Activated T-cell treated with anti-CD3 and anti-CD28 coated beads, Interleukin-2, amount 50 U/mL, for 72 hours (primary cell): ENCODE data around the gene CELSR1. TPM values are rescaled to one million over a fixed set of nuclear protein-coding genes. Genes with fewer than 3 reads are reported as not detected.

Experiments
- ATAC-seq, 2 donors: fragments of 150-1000 bp; cut with Tn5 transposase; replicated peaks in 1 of 2; 2 replicates each; pipeline ENCODE4 v1.10.0; 2021; ENCODE audit warnings: moderate library complexity in 2 of 2, mild to moderate bottlenecking in 1 of 2
- DNase-seq, 2 donors: peaks; one replicate each; pipeline ENCODE4 v3.0.0; 2021 to 2022; ENCODE audit warnings: mixed read lengths in 1 of 2
- H3K27ac Mint-ChIP-seq: one replicate; pipeline ENCODE4 v1.8.0; 2022; ENCODE audit warnings: mild to moderate bottlenecking, moderate library complexity, mixed read lengths
- H3K27me3 Mint-ChIP-seq: one replicate; pipeline ENCODE4 v1.8.0; 2022; ENCODE audit warnings: low read depth, mixed read lengths
- H3K36me3 Mint-ChIP-seq, 2 donors: one replicate each; pipeline ENCODE4 v1.8.0; 2022; ENCODE audit warnings: mixed read lengths in 2 of 2, mild to moderate bottlenecking in 1 of 2; ENCODE audit not compliant: insufficient read depth in 2 of 2
- H3K4me1 Mint-ChIP-seq: one replicate; pipeline ENCODE4 v1.8.0; 2022; ENCODE audit warnings: low read depth, mixed read lengths
- H3K4me3 Mint-ChIP-seq, 2 donors: one replicate each; pipeline ENCODE4 v1.8.0; 2022; ENCODE audit warnings: mild to moderate bottlenecking in 2 of 2, mixed read lengths in 2 of 2, moderate library complexity in 2 of 2
- H3K9me3 Mint-ChIP-seq, 2 donors: one replicate each; pipeline ENCODE4 v1.8.0; 2022; ENCODE audit warnings: mixed read lengths in 2 of 2
- total RNA-seq, 2 donors: library from RNA; stranded (reverse); gene quantifications; one replicate each; pipeline ENCODE4 v1.2.3, GENCODE V29; 2022

Gene CELSR1
- total RNA-seq, 2 donors from 2014 or later, result 0.83 to 1.3 TPM

DNA sequence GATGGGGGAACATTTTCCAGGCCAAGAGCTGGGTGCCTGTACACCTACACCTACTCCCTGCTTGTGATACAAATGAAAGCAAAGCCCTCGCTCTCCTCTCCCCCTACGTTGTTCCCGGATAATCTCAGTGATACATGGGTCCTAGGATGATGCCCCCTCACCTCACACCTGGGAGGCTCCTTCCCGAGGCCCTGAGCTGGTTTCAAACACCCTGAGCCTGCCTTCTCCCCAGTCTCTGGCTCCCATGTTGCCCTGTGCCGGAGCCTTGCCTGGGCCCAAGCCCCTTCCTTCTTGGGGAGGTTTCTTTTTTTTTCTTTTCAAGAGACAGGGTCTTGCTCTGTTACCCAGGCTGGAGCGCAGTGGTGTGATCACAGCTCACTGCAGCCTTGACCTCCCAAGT lies 178.7 kb downstream of the CELSR1 start:
- no peak for ATAC-seq
- no peak for DNase-seq
- Mint-ChIP-seq H3K36me3 (peaks cover 0 to 1% of the 10 kb centered on the region in 2 donors), H3K27ac (no peak overlapping the region), H3K27me3 (no peaks in the 10 kb centered on the region), H3K9me3 (no peaks in the 10 kb centered on the region), H3K4me3 (no peak overlapping the region), H3K4me1 (no peaks in the 10 kb centered on the region)

DNA sequence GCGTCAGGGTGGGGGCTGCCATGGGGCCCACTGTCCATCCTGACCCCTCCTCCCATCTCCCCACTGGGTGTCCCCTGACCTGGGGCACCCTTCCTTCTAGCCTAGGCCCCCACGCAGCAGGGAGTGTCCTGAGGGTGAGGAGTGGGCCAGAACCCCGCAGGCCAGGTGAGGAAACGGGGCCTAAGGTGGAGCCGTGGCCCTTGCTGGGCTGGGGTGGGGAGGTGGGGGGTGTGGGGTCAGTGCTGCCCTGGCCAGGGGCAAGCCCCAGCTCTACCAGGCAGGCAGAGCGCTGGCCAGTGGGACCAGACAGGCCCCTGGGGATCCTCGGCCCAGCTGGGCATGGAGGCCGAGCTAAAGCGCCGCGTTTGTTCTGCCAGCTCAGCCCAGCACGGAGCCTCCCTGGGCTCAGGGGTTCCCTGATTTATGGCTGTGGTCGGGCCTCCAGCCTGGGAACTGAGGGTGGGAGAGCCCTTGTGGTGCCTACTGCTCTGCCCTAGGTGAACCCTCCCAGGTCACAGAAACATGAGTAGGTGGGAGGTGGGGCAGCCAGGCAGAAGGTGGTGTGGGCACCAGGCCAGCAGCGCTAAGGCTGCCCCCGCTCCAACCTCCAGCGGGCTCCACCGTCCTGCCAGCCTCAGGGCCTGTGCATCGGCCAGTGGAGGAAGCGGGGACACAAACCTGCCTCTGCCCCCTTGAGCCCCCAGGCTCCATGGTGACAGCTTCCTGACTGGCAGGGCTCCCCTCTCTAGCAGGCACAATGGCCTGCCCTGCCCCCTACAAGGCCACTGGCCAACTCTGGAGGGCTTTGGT lies 179.5 kb downstream of the CELSR1 start:
- DNase-seq, result no peak
- H3K4me3 Mint-ChIP-seq, result no peak overlapping the region
- no peak for ATAC-seq
- H3K36me3 Mint-ChIP-seq, result peaks cover 0 to 1% of the 10 kb centered on the region in 2 donors
- H3K27me3 Mint-ChIP-seq, result no peaks in the 10 kb centered on the region
- peaks cover under 1% of the 10 kb centered on the region for H3K4me1 Mint-ChIP-seq
- H3K27ac Mint-ChIP-seq, result no peak overlapping the region
- no peaks in the 10 kb centered on the region for H3K9me3 Mint-ChIP-seq

DNA sequence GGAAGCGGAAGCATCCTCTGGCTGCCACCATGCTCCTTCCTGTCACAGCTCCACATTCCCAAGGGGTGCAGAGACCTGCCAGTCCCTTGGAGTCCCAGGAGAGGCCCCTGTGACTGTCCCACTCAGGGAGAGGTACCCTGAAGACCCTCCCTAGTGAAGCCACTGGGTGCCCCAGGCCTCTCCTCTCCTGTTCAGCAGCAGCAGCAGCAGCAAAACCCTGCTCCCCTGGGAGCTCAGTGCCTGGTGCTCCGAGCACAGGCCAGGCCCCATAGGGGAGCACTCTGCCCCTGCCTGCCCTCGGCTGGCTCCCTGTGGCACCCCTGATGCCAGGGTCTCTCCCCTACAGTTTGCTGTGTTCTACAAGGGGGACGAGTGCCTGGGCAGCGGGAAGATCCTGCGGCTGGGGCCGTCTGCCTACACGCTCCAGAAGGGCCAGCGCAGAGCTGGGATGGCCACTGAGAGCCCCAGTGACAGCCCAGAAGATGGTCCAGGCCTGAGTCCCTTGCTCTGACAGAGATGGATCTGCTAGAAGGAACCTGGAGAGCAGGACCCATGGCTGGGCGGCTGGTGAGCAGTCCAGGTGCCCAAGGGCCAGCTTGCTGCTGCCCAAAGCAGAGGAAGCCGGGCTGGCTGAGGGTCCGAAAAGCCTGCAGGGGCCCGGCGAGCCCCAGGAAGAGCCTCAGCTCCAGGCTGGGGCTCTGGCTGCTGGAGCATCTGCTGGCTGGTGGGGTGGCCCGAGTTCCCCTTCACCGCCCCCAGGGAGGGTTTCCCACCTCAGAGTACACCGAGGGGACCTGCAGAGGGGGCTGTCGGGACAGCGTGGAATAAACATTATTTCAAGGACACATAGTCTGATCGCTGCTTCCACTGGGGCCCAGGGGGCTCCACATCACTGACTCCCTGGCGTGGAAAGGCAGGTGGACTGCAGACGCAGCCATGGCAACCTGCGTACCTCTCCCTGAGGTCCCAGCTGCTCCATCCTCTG lies 180.6 kb downstream of the CELSR1 start:
- no peak for ATAC-seq
- H3K27me3 Mint-ChIP-seq, result no peaks in the 10 kb centered on the region
- no peak overlapping the region for H3K4me3 Mint-ChIP-seq
- H3K9me3 Mint-ChIP-seq, result no peaks in the 10 kb centered on the region
- H3K36me3 Mint-ChIP-seq, result peaks cover 0 to 1% of the 10 kb centered on the region in 2 donors
- H3K27ac Mint-ChIP-seq, result no peak overlapping the region
- DNase-seq, result no peak
- peaks cover 5% of the 10 kb centered on the region for H3K4me1 Mint-ChIP-seq

DNA sequence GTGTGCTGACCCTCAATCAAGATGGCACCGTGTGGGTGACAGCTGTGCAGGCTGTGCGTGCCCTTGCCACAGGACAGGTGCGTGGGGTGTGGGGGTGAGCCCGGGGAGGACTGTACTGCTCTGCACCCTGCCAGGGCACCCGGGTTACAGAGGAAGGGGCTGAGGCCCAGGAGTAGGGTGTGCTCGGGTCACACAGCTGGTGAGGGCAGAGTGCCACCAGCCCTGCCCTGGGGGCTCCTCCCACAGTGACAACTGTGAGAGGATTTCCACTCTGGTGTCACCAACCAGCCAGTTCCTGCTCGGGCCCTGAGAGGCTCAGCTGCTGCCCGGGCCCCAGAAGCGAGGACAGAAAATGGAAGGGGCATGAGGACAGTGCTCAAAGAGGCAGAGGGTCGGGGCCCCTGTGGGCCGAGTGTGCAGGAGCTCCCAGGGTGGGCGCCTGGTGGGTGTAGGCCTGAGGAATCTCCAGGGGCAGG lies 181.4 kb downstream of the CELSR1 start:
- H3K27me3 Mint-ChIP-seq, result no peaks in the 10 kb centered on the region
- H3K9me3 Mint-ChIP-seq, result no peaks in the 10 kb centered on the region
- ATAC-seq (peak in 1 of 2 donors; percentile 13), DNase-seq (no peak)
- H3K4me3 Mint-ChIP-seq, result no peak overlapping the region
- H3K27ac Mint-ChIP-seq, result no peak overlapping the region
- H3K4me1 Mint-ChIP-seq, result peaks cover 5% of the 10 kb centered on the region
- H3K36me3 Mint-ChIP-seq, result peaks cover under 1 to 2% of the 10 kb centered on the region in 2 donors

DNA sequence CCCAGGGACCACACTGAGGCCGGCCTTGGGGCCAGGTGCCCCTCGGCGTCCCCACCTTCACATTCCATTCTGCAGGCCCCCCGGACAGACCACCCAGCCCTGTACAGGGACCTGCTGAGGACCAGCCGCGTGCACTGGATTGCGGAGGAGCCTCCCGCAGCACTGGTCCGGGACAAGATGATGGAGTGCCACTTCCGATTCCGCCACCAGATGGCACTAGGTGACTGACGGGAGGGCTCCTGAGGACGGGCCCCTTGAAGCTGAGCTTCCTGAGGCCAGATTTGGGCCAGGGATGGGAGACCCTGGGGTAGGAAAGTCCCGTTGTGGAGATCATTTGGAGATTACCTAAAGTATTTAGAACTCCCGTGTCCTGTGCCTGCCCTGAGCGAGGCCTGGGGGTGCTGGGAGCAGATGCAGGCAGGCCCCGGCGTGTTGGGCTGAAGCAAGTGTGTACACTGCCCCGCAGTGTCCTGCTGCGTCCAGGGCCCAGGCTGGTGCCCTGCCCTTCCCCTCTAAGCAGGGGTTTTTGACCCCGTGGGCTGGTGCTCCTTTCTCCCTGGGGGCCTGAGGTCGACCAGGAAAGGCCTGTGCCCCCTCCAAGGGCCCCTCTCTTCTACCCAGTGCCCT lies 181.9 kb downstream of the CELSR1 start:
- DNase-seq (peak; percentile 62 to 67), ATAC-seq (peak; percentile 49 to 57)
- no peak overlapping the region for H3K4me3 Mint-ChIP-seq
- H3K27ac Mint-ChIP-seq, result no peak overlapping the region
- no peaks in the 10 kb centered on the region for H3K9me3 Mint-ChIP-seq
- peaks cover 3 to 5% of the 10 kb centered on the region in 2 donors for H3K36me3 Mint-ChIP-seq
- no peaks in the 10 kb centered on the region for H3K27me3 Mint-ChIP-seq
- peaks cover 5% of the 10 kb centered on the region for H3K4me1 Mint-ChIP-seq

DNA sequence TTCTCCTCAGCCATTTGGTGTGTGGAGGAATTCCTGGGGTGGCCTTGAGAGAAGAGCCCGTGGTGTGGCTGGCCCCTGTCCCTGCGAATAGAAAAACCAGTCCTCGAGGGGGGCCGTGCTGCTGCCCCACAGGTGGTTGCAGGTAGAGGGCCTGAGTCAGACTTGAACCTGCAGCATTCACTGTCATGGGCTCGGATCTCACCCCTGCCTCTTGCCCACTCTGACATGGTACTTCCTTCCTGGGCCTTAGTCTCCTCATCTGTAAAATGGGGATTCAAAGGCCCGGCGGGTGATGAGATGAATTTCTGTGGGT lies 182.5 kb downstream of the CELSR1 start:
- H3K27ac Mint-ChIP-seq, result no peak overlapping the region
- H3K4me1 Mint-ChIP-seq, result peaks cover 5% of the 10 kb centered on the region
- no peaks in the 10 kb centered on the region for H3K9me3 Mint-ChIP-seq
- DNase-seq (no peak), ATAC-seq (no peak)
- no peaks in the 10 kb centered on the region for H3K27me3 Mint-ChIP-seq
- no peak overlapping the region for H3K4me3 Mint-ChIP-seq
- peaks cover 3 to 7% of the 10 kb centered on the region in 2 donors for H3K36me3 Mint-ChIP-seq

DNA sequence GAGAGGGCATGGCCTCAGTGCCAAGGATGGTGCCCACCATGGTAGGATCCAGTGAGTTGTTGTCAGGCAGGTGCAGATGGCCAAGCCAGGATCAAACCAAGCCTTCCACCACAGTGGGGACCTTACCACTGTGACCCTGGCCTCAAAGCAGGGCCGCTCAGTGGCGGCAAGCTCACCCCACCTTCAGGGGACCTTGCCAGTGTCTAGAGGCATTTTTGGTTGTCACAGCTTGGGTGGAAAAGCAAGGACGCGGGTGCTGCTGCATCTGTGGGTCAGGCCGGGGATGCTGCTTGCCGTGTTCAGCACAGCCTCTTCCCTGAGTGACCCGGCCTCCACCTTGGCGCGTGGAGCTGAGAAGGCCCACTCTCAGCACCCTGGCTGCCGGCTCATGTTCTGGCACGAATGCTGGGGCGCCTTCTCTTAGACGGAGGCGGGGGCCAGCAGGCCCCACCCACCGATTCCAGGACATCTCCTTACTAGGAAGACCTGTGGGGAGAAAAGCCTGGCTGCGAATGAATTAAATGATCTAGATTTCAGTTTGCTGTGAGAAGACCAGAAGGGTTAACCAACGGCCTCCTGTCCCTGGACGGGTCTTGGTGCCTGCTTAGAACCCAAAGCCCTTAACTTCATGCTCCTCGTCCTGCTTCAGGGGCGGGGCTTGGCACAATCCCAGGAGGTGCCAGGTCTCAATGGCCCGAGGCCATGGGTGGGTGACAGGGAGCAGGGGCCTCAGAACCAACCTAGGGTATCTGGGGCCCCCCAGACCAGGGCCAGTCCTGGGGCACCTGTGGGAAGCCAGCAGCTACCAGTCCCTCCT lies 183.0 kb downstream of the CELSR1 start:
- Mint-ChIP-seq H3K9me3 (no peaks in the 10 kb centered on the region), H3K4me1 (peaks cover 5% of the 10 kb centered on the region), H3K27ac (no peak overlapping the region), H3K27me3 (no peaks in the 10 kb centered on the region), H3K36me3 (peaks cover 4 to 9% of the 10 kb centered on the region in 2 donors), H3K4me3 (no peak overlapping the region)
- no peak for DNase-seq
- no peak for ATAC-seq

DNA sequence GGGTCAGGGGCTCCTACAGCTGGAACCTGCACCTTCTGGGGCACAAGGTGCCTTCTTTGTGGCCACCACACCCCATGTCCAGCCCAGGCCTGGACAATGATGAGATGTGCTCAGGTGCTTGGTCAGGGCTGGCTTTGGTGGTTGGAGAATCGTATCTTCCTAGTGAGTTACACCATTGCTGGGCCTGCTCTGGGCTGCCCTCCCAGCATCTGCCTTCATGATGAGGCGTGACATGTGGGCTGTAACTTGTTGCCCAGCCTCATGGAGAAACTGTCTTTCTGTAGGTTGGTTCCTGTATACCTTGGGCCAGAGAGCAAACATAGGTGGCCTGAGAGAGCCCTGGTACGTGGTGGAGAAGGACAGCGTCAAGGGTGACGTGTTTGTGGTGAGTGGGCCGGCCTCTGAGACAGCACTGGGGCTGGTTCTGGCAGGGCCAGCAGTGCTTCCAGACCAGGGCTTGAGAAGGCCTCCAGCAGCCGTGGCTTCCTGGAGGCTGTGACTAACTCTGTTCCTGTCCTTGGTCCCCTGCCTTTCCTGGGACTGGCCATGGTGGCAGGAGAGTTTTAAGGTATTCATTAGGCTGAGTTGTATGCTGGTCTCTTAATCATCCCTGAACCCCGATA lies 183.8 kb downstream of the CELSR1 start:
- ATAC-seq, result no peak
- Mint-ChIP-seq H3K4me3 (no peak overlapping the region), H3K27me3 (no peaks in the 10 kb centered on the region), H3K9me3 (no peaks in the 10 kb centered on the region), H3K36me3 (peaks cover 4 to 13% of the 10 kb centered on the region in 2 donors), H3K27ac (no peak overlapping the region), H3K4me1 (peaks cover 5% of the 10 kb centered on the region)
- DNase-seq, result no peak

DNA sequence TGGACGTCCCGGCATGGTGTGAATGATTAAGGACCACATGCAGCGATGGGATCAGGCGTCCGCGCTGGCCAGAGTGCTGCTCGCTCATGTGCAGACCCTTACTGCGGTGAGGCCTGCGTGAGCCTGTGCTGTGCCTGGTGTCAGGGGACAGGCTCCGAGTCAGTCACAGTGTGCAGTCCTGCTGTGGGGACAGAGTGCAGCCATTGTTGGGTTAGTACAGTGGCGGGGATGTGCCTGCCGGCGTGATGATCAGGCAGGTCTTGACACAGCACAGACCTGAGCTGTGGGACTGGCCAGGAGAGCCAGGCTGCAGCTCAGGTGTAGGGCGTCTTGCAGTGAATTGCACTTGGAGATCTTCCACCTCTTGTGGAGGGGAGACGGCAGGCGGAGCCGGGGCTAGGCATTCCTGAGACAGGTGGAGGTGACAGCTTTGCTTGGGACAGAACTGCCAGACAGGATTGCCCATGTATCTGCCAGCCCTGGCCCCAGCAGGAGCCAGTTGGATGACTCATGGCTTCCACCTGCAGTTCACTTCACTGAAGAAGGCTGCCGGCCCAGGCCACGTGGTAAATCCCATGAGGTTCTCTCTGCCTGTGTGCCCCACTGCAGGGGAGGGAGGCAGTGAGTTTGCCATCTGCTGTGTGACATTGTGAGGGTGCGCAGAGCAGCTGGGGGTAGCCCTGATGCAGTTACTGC lies 184.6 kb downstream of the CELSR1 start:
- H3K27ac Mint-ChIP-seq, result no peak overlapping the region
- no peak overlapping the region for H3K4me3 Mint-ChIP-seq
- no peaks in the 10 kb centered on the region for H3K9me3 Mint-ChIP-seq
- H3K4me1 Mint-ChIP-seq, result peaks cover 5% of the 10 kb centered on the region
- H3K27me3 Mint-ChIP-seq, result no peaks in the 10 kb centered on the region
- no peak for ATAC-seq
- H3K36me3 Mint-ChIP-seq, result peaks cover 4 to 13% of the 10 kb centered on the region in 2 donors
- DNase-seq, result no peak

DNA sequence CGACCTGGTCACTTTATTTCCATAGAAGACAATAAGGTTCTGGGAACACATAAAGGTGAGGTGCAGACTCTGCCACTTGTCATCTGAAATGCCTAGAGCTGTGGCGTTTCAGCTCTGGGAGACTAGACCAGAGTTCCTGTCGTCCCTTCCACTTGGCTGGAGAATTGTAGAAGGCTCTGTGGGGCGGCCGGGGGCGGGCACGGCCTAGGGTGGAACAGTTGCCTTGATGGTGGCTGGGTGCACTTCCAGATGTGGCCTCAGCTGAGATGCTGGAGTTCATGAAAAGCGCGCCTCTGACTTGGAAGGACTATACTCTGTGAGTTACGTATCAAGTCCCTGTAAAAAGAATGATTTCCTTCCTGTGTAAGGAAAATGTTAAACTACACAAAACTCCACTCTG lies 185.1 kb downstream of the CELSR1 start:
- Mint-ChIP-seq H3K27me3 (no peaks in the 10 kb centered on the region), H3K27ac (no peak overlapping the region), H3K4me3 (no peak overlapping the region), H3K36me3 (peaks cover 4 to 13% of the 10 kb centered on the region in 2 donors), H3K4me1 (peaks cover 5% of the 10 kb centered on the region), H3K9me3 (no peaks in the 10 kb centered on the region)
- ATAC-seq (no peak), DNase-seq (no peak)

DNA sequence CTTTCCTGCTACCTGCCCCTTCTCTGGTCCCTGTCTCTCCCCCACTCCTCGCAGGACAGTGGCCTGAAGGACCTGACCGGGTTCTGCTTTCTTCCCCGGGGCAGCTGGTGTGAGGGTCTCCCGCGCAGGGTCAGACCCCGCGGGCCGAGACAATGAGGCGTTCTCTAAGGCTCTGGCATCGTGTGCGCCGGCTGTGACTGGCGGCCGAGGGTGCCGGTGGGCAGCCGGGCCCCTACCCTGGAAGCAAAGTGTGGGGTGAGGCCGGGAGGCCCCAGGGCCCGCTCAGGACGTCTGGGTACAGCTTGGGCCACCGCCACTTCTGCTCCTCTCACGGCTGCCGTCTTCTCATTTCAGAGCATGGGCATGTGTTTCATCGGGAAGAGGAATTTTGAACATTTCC lies 185.7 kb downstream of the CELSR1 start:
- Mint-ChIP-seq H3K4me3 (no peak overlapping the region), H3K27ac (no peak overlapping the region), H3K9me3 (no peaks in the 10 kb centered on the region), H3K27me3 (no peaks in the 10 kb centered on the region), H3K4me1 (peaks cover 5% of the 10 kb centered on the region), H3K36me3 (peaks cover 4 to 13% of the 10 kb centered on the region in 2 donors)
- ATAC-seq, result no peak
- no peak for DNase-seq
